ENCODE results near the gene EHD4. TPM values are rescaled to one million over a fixed set of nuclear protein-coding genes. Genes with fewer than 3 reads are reported as not detected.

EHD4 gene
- total and polyA plus RNA-seq, 2 donors (not counting 3 experiments of a cell fraction or from before 2014, with no cell fraction given), result 96.7 to 128 TPM

GRCh38 chr15:41876007-41876406 is 96.3 kb downstream of the EHD4 start:
- TF ChIP-seq FOS (IDR thresholded peaks at IDR 0.05; ENCODE audit: borderline replicate concordance, insufficient read depth, low read length) (no peak), POLR2AphosphoS5 (IDR thresholded peaks at IDR 0.05; ENCODE audit: insufficient read depth, low read depth, low read length) (no peak), EZH2 (IDR thresholded peaks at IDR 0.05; ENCODE audit: borderline replicate concordance, low read depth, low read length, severe bottlenecking) (no peak), GATA2 (IDR thresholded peaks at IDR 0.05; ENCODE audit: insufficient read depth, insufficient read length, low read depth, low read length) (no peak), MAX (IDR thresholded peaks at IDR 0.05; ENCODE audit: insufficient read depth, insufficient read length) (no peak), CTCF (IDR thresholded peaks at IDR 0.05; ENCODE audit: extremely low read depth in 1 of 2, insufficient read depth in 1 of 2, low read depth in 1 of 2, low read length in 2 of 2) (no peak), JUN (IDR thresholded peaks at IDR 0.05; ENCODE audit: borderline replicate concordance, insufficient read depth, insufficient read length, low read depth) (no peak), POLR2A (IDR thresholded peaks at IDR 0.05; ENCODE audit: low read depth, low read length) (no peak), MYC (IDR thresholded peaks at IDR 0.05; ENCODE audit: low read depth, low read length) (no peak)
- no peak overlapping the region for H3K9ac ChIP-seq (replicated peaks; ENCODE audit: extremely low read depth, insufficient read depth, low read length)
- ChIA-PET POLR2A (no interaction called here), CTCF (interaction anchor here (1.3 to 1.4 kb wide), 2 partner anchors 12 to 18 kb away, joined by 3 read pairs; no protein-coding TSS in a partner anchor)
- H2AFZ ChIP-seq (ENCODE audit: low read depth, low read length), result no peak overlapping the region
- no peak overlapping the region for H3K4me2 ChIP-seq (ENCODE audit: insufficient read depth, low read length)
- H3K4me1 ChIP-seq (ENCODE audit: control insufficient read depth, extremely low read depth, insufficient read depth, low read length), result no peaks in the 10 kb centered on the region
- no peaks in the 10 kb centered on the region for H3K27me3 ChIP-seq (ENCODE audit: control insufficient read depth in 2 of 2, insufficient read depth in 2 of 2, low read length in 2 of 2)
- intact Hi-C loops (cut with micrococcal nuclease) (no loop called here), dilution Hi-C loops (cut with MboI; ENCODE audit: extremely low pct_ligation_motif_present, low sequenced_read_pairs) (no loop called here)
- H3K36me3 ChIP-seq (ENCODE audit: control insufficient read depth in 2 of 2, extremely low read depth in 1 of 2, insufficient read depth in 2 of 2, low read length in 2 of 2), result peaks cover 0 to 49% of the 10 kb centered on the region in 2 experiments
- H3K79me2 ChIP-seq (ENCODE audit: control insufficient read depth, insufficient read depth, low read length), result no peaks in the 10 kb centered on the region
- FAIRE-seq (no peak), DNase-seq (ENCODE audit: low read depth, low spot score) (no peak)
- no peak overlapping the region for H3K27ac ChIP-seq (ENCODE audit: insufficient read depth, low read depth, low read length)
- no peak overlapping the region for H3K4me3 ChIP-seq (replicated peaks in 1 of 3; ENCODE audit: insufficient read depth in 1 of 3, low read depth in 1 of 3, low read length in 3 of 3)
- no peaks in the 10 kb centered on the region for H4K20me1 ChIP-seq (replicated peaks; ENCODE audit: control insufficient read depth, extremely low read depth, insufficient read depth, low read length)
- H3K9me1 ChIP-seq (replicated peaks; ENCODE audit: control insufficient read depth, extremely low read depth, insufficient read depth, low read length), result no peaks in the 10 kb centered on the region
- no peaks in the 10 kb centered on the region for H3K9me3 ChIP-seq (replicated peaks; ENCODE audit: control insufficient read depth, insufficient read depth, low read length)
- no TSS peak for BruUV-seq (replicated peaks)
